SKM-1 (cell line): ENCODE data around the gene PCBP3.
A peak's percentile ranks its signal among the peaks of the same experiment; 100 is the strongest.
"Not testable (repeated sequence)": the region's sequence is repeated elsewhere in the genome, so short reads cannot be mapped to it uniquely, and the experiment has no call there.

ENCODE experiments used
- DNase-seq: peaks from one replicate; lab custom pipeline; 2025; ENCODE audit not compliant: unreplicated experiment; lab: John Stamatoyannopoulos, UW

The PCBP3 gene

GRCh38 chr21:45613396-45613795 is 30.1 kb upstream of the PCBP3 start:
- no peak for DNase-seq

GRCh38 chr21:45613881-45614280 is 29.6 kb upstream of the PCBP3 start:
- DNase-seq: no peak

GRCh38 chr21:45615145-45615711 is 28.3 kb upstream of the PCBP3 start:
- no peak for DNase-seq

GRCh38 chr21:45617021-45617921 is 26.3 kb upstream of the PCBP3 start:
- no peak for DNase-seq

GRCh38 chr21:45618287-45618686 is 25.2 kb upstream of the PCBP3 start:
- no peak for DNase-seq

- DNase-seq: peak; percentile 27
Measured at GRCh38 chr21:45618846-45619485, 24.6 kb upstream of the PCBP3 start.

GRCh38 chr21:45620201-45620923 is 23.2 kb upstream of the PCBP3 start:
- no peak for DNase-seq

- not testable (repeated sequence) for DNase-seq
Measured at GRCh38 chr21:45621435-45622331, 21.8 kb upstream of the PCBP3 start.

- no peak for DNase-seq
Measured at GRCh38 chr21:45622416-45623097, 21.0 kb upstream of the PCBP3 start.

GRCh38 chr21:45623436-45623835 is 20.1 kb upstream of the PCBP3 start:
- no peak for DNase-seq

GRCh38 chr21:45626127-45626526 is 17.4 kb upstream of the PCBP3 start:
- not testable (repeated sequence) for DNase-seq

GRCh38 chr21:45629046-45629981 is 14.2 kb upstream of the PCBP3 start:
- no peak for DNase-seq

- DNase-seq: no peak
Measured at GRCh38 chr21:45630066-45630694, 13.3 kb upstream of the PCBP3 start.

GRCh38 chr21:45630876-45631275 is 12.6 kb upstream of the PCBP3 start:
- no peak for DNase-seq

GRCh38 chr21:45631540-45631939 is 12.0 kb upstream of the PCBP3 start:
- no peak for DNase-seq

- DNase-seq: no peak
Measured at GRCh38 chr21:45632160-45632559, 11.4 kb upstream of the PCBP3 start.

- DNase-seq: no peak
Measured at GRCh38 chr21:45632637-45633251, 10.8 kb upstream of the PCBP3 start.
